ENCODE measurements around the gene SPINK8.

- TF ChIP-seq CTCF (IDR thresholded peaks at IDR 0.05) (no peak), EP300 (IDR thresholded peaks at IDR 0.05) (no peak), POLR2AphosphoS5 (IDR thresholded peaks at IDR 0.05) (no peak), POLR2A (IDR thresholded peaks at IDR 0.05) (no peak)
Measured at GRCh38 chr3:48343432-48343831, 10.0 kb upstream of the SPINK8 start.

All from upper lobe of left lung (tissue), 4 donors.